HEK293 (cell line): Measurements from ENCODE around the gene HOXA10.

ENCODE experiments used
- CTCF ChIA-PET: fragments of 350-600 bp; formaldehyde crosslinking; extraction: SDS; loops from one replicate; lab custom pipeline; 2021; ENCODE audit warnings: antibody characterized with exemption; lab: Yijun Ruan, JAX
- POLR2A ChIA-PET: fragments of 300-600 bp; formaldehyde crosslinking; extraction: SDS; loops from one replicate; lab custom pipeline; 2020; ENCODE audit warnings: antibody characterized with exemption, inconsistent platforms; lab: Yijun Ruan, JAX
- H3K27ac ChIP-seq: fragments of 200-500 bp; sonication (Bioruptor generic); 2 replicates; pipeline ENCODE4 v1.5.1; 2014; ENCODE audit warnings: low read depth, low read length, control low read depth, inconsistent platforms; ENCODE audit errors: extremely low read depth
- H3K36me3 ChIP-seq, 2 experiments: fragments of 200-500 bp in 1 of 2; sonication (Bioruptor generic) in 1 of 2; 1 replicate in 1 of 2; 2 replicates in 1 of 2; pipeline ENCODE4 v1.5.1; 2014 to 2017; ENCODE audit warnings: inconsistent platforms in 2 of 2, low read length in 2 of 2; ENCODE audit not compliant: control insufficient read depth in 2 of 2, insufficient read depth in 1 of 2
- H3K4me1 ChIP-seq: fragments of 200-500 bp; sonication (Bioruptor generic); 2 replicates; pipeline ENCODE4 v1.5.1; 2014; ENCODE audit warnings: mild to moderate bottlenecking, low read length, inconsistent platforms; ENCODE audit not compliant: control insufficient read depth, insufficient read depth
- H3K4me3 ChIP-seq: 2 replicates; pipeline ENCODE4 v1.5.1; 2011; ENCODE audit warnings: low read depth, mild to moderate bottlenecking, control low read depth, low read length, moderate library complexity
- H3K9me3 ChIP-seq: fragments of 200-500 bp; sonication (Bioruptor generic); 2 replicates; pipeline ENCODE4 v1.5.1; 2014; ENCODE audit warnings: low read depth, low read length, inconsistent platforms; ENCODE audit not compliant: control insufficient read depth, insufficient read depth
- BCL11B ChIP-seq: fragments of 450-650 bp; formaldehyde crosslinking; IDR thresholded peaks from 2 replicates; pipeline ENCODE4 v1.5.1; 2016; ENCODE audit warnings: low read depth, missing biosample characterization, missing genetic modification characterization
- GLI4 ChIP-seq: fragments of 450-650 bp; formaldehyde crosslinking; IDR thresholded peaks from 2 replicates; pipeline ENCODE4 v1.5.1; 2016; ENCODE audit warnings: missing biosample characterization, missing genetic modification characterization
- GLIS2 ChIP-seq: fragments of 450-650 bp; formaldehyde crosslinking; IDR thresholded peaks from 2 replicates; pipeline ENCODE4 v1.5.1; 2016; ENCODE audit warnings: missing biosample characterization, missing genetic modification characterization
- KLF10 ChIP-seq: fragments of 450-650 bp; IDR thresholded peaks from 2 replicates; pipeline ENCODE4 v1.5.1; 2018; ENCODE audit warnings: missing biosample characterization, mild to moderate bottlenecking, missing genetic modification characterization
- OVOL3 ChIP-seq: fragments of 450-650 bp; formaldehyde crosslinking; IDR thresholded peaks from 2 replicates; pipeline ENCODE4 v1.5.1; 2016; ENCODE audit warnings: missing biosample characterization, missing genetic modification characterization
- SCRT2 ChIP-seq: fragments of 450-650 bp; formaldehyde crosslinking; IDR thresholded peaks from 2 replicates; pipeline ENCODE4 v1.5.1; 2016; ENCODE audit warnings: missing biosample characterization, missing genetic modification characterization
- WT1 ChIP-seq: fragments of 450-650 bp; formaldehyde crosslinking; IDR thresholded peaks from 2 replicates; pipeline ENCODE4 v1.5.1; 2016; ENCODE audit warnings: missing biosample characterization, missing genetic modification characterization
- YY2 ChIP-seq: fragments of 450-650 bp; formaldehyde crosslinking; IDR thresholded peaks from 2 replicates; pipeline ENCODE4 v1.5.1; 2016; ENCODE audit warnings: missing biosample characterization, missing genetic modification characterization
- ZBTB17 ChIP-seq: fragments of 450-650 bp; formaldehyde crosslinking; IDR thresholded peaks from 2 replicates; pipeline ENCODE4 v1.5.1; 2016; ENCODE audit warnings: missing biosample characterization, missing genetic modification characterization
- ZBTB48 ChIP-seq: fragments of 450-650 bp; formaldehyde crosslinking; IDR thresholded peaks from 2 replicates; pipeline ENCODE4 v1.5.1; 2016; ENCODE audit warnings: missing biosample characterization, missing genetic modification characterization
- ZBTB8A ChIP-seq: fragments of 450-650 bp; formaldehyde crosslinking; IDR thresholded peaks from 2 replicates; pipeline ENCODE4 v1.5.1; 2016; ENCODE audit warnings: missing biosample characterization, missing genetic modification characterization
- ZFP37 ChIP-seq: fragments of 450-650 bp; formaldehyde crosslinking; IDR thresholded peaks from 2 replicates; pipeline ENCODE4 v1.5.1; 2016; ENCODE audit warnings: missing biosample characterization, missing genetic modification characterization
- ZFP41 ChIP-seq: fragments of 450-650 bp; formaldehyde crosslinking; IDR thresholded peaks from 2 replicates; pipeline ENCODE4 v1.5.1; 2016; ENCODE audit warnings: missing biosample characterization, missing genetic modification characterization, borderline replicate concordance
- ZIC2 ChIP-seq: fragments of 450-650 bp; formaldehyde crosslinking; IDR thresholded peaks from 2 replicates; pipeline ENCODE4 v1.5.1; 2016; ENCODE audit warnings: missing biosample characterization, missing genetic modification characterization
- ZNF175 ChIP-seq: fragments of 450-650 bp; formaldehyde crosslinking; IDR thresholded peaks from 2 replicates; pipeline ENCODE4 v1.5.1; 2016; ENCODE audit warnings: missing biosample characterization, missing genetic modification characterization
- ZNF2 ChIP-seq: fragments of 450-650 bp; formaldehyde crosslinking; IDR thresholded peaks from 2 replicates; pipeline ENCODE4 v1.5.1; 2016; ENCODE audit warnings: missing biosample characterization, missing genetic modification characterization
- ZNF23 ChIP-seq: fragments of 450-650 bp; formaldehyde crosslinking; IDR thresholded peaks from 2 replicates; pipeline ENCODE4 v1.5.1; 2016; ENCODE audit warnings: missing biosample characterization, missing genetic modification characterization, borderline replicate concordance
- ZNF335 ChIP-seq: fragments of 450-650 bp; formaldehyde crosslinking; conservative IDR thresholded peaks from 2 replicates; pipeline ENCODE4 v1.5.1; 2016; ENCODE audit warnings: missing biosample characterization, missing genetic modification characterization
- ZNF404 ChIP-seq: fragments of 450-650 bp; formaldehyde crosslinking; IDR thresholded peaks from 2 replicates; pipeline ENCODE4 v1.5.1; 2017; ENCODE audit warnings: missing biosample characterization, missing genetic modification characterization
- ZNF561 ChIP-seq: fragments of 450-650 bp; IDR thresholded peaks from 2 replicates; pipeline ENCODE4 v1.5.1; 2018; ENCODE audit warnings: missing biosample characterization, missing genetic modification characterization, borderline replicate concordance
- ZNF585B ChIP-seq: fragments of 450-650 bp; formaldehyde crosslinking; IDR thresholded peaks from 2 replicates; pipeline ENCODE4 v1.5.1; 2016; ENCODE audit warnings: missing biosample characterization, missing genetic modification characterization
- ZNF600 ChIP-seq: fragments of 450-650 bp; formaldehyde crosslinking; IDR thresholded peaks from 2 replicates; pipeline ENCODE4 v1.5.1; 2016; ENCODE audit warnings: missing biosample characterization, missing genetic modification characterization
- ZNF843 ChIP-seq: fragments of 450-650 bp; formaldehyde crosslinking; IDR thresholded peaks from 2 replicates; pipeline ENCODE4 v1.5.1; 2016; ENCODE audit warnings: missing biosample characterization, missing genetic modification characterization
- ZXDB ChIP-seq: fragments of 450-650 bp; formaldehyde crosslinking; IDR thresholded peaks from 2 replicates; pipeline ENCODE4 v1.5.1; 2016; ENCODE audit warnings: missing biosample characterization, missing genetic modification characterization
- TF ChIP-seq, protein P1 (sequence below): fragments of 450-650 bp; formaldehyde crosslinking; optimal IDR thresholded peaks from 2 replicates; pipeline ENCODE3; 2016; ENCODE audit warnings: missing biosample characterization, mild to moderate bottlenecking, missing genetic modification characterization
- TF ChIP-seq, protein P2 (sequence below): fragments of 450-650 bp; formaldehyde crosslinking; IDR thresholded peaks from 2 replicates; pipeline ENCODE4 v1.5.1; 2017; ENCODE audit warnings: missing biosample characterization, missing genetic modification characterization
- TF ChIP-seq, protein P3 (sequence below): fragments of 450-650 bp; formaldehyde crosslinking; IDR thresholded peaks from 2 replicates; pipeline ENCODE4 v1.5.1; 2016; ENCODE audit warnings: missing biosample characterization, missing genetic modification characterization

The HOXA10 gene

DNA sequence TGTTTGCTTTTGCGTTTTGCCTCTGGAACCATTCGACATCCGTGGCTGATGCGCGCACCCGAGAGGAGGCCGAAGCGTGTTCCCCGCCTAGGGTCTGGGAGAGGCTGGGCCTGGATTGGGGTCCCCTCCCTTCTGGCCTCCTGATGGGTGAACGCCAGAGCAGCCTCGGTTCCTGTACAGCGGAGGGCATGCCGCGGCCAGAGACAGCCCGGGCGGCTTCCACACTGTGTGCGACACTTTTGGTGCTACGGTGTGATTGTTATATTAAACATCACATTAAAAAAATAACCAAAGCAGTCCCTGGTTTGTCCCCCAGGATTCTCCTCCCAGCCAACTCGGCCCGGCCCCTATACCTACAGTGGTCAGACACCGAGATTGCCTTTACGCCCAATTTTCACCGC lies 14.0 kb downstream of the HOXA10 start:
- Histone ChIP-seq H3K9me3 (no peaks in the 10 kb centered on the region), H3K4me3 (peak overlapping the region; percentile 46), H3K4me1 (peaks cover 12% of the 10 kb centered on the region), H3K36me3 (peaks cover 18 to 24% of the 10 kb centered on the region in 2 experiments), H3K27ac (peak overlapping the region; percentile 100)
- POLR2A ChIA-PET: interaction anchor here (0.6 to 4.1 kb wide), 9 partner anchors 10 to 877 kb away, joined by 3 to 42 read pairs (median 4); partner anchors contain the start of genes HOXA3, HOXA4, HOXA5 and HOXA6
- TF ChIP-seq ZNF23 (tag by site-specific recombination) (no peak), OVOL3 (no peak), SCRT2 (no peak), ZNF175 (tag by site-specific recombination) (no peak), ZNF335 (tag by site-specific recombination) (peak; percentile 64; the same call in 1 of the 2 replicates), ZNF561 (tag by site-specific recombination) (no peak), ZNF2 (tag by site-specific recombination) (peak; percentile 54; the same call in 1 of the 2 replicates), ZIC2 (tag by site-specific recombination) (no peak), GLIS2 (tag by site-specific recombination) (peak; percentile 55), ZBTB17 (0 out of 2 replicates have a peak, but pooled peaks have one; percentile 2), BCL11B (tag by site-specific recombination) (0 out of 2 replicates have a peak, but pooled peaks have one; percentile 46), ZNF600 (tag by site-specific recombination) (peak; percentile 59), ZBTB8A (peak; percentile 78; the same call in 1 of the 2 replicates)
- TF ChIP-seq, protein P1, sequence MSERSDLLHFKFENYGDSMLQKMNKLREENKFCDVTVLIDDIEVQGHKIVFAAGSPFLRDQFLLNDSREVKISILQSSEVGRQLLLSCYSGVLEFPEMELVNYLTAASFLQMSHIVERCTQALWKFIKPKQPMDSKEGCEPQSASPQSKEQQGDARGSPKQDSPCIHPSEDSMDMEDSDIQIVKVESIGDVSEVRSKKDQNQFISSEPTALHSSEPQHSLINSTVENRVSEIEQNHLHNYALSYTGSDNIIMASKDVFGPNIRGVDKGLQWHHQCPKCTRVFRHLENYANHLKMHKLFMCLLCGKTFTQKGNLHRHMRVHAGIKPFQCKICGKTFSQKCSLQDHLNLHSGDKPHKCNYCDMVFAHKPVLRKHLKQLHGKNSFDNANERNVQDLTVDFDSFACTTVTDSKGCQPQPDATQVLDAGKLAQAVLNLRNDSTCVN (tag by site-specific recombination): peak; percentile 22
- TF ChIP-seq, protein P2, sequence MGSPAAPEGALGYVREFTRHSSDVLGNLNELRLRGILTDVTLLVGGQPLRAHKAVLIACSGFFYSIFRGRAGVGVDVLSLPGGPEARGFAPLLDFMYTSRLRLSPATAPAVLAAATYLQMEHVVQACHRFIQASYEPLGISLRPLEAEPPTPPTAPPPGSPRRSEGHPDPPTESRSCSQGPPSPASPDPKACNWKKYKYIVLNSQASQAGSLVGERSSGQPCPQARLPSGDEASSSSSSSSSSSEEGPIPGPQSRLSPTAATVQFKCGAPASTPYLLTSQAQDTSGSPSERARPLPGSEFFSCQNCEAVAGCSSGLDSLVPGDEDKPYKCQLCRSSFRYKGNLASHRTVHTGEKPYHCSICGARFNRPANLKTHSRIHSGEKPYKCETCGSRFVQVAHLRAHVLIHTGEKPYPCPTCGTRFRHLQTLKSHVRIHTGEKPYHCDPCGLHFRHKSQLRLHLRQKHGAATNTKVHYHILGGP (tag by site-specific recombination): no peak
- CTCF ChIA-PET: interaction anchor here (0.7 to 3.7 kb wide), 18 partner anchors 10 to 795 kb away, joined by 3 to 50 read pairs (median 6); partner anchors contain the start of genes HOXA5 and HOXA6

DNA sequence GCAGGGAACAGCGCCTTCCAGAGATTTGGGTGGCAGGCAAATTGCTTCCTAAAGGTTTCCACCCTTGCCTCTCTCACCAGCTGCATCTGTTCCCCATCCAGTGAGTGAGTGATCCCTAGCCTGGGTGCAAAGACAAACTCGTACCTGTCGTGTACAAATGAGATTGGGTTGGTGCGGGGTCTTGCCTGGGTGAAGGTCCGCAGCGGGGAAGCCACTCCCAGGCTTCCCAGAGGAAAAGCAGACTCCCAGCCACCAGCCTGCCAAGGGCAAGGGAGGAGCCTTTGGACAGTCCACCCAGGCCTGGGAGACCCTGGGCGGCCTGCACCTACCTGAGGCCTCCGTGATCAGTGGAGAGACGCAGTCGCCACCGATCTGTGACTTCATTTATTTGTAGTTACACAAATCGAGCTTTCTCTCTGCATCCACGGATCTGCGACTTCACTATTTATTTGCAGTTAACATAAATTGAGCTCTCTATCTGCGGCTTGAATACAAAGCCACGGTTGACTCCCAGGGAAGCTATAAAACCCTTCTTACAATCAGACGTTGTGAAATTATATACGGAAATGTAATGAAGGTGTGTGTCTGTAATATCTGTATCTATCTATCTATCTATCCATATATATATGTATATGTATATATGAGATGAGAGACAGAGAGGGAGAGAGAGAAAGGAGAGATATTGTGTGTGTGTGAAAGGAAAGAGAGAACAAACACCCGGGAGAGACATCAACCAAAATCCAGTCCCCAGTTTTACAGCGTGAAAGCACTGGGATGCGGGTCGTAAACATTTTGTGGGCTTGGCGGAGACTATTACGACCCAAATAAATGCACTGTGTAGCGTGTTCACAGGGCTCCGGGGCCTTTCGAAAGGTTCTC lies 14.6 kb downstream of the HOXA10 start:
- Histone ChIP-seq H3K36me3 (peaks cover 18 to 23% of the 10 kb centered on the region in 2 experiments), H3K9me3 (no peaks in the 10 kb centered on the region), H3K27ac (peak overlapping the region; percentile 100), H3K4me3 (no peak overlapping the region), H3K4me1 (peaks cover 12% of the 10 kb centered on the region)
- ChIA-PET CTCF (interaction anchor here (0.6 to 1.6 kb wide), 14 partner anchors 10 to 1309 kb away, joined by 3 to 9 read pairs (median 4); no protein-coding TSS in a partner anchor), POLR2A (interaction anchor here (0.6 to 1.5 kb wide), 5 partner anchors 10 to 876 kb away, joined by 3 to 5 read pairs (median 4); partner anchors contain the start of genes HOXA11, HOXA5 and HOXA6)
- TF ChIP-seq, protein P1 (tag by site-specific recombination): no peak
- TF ChIP-seq ZFP37 (tag by site-specific recombination) (0 out of 2 replicates have a peak, but pooled peaks have one; percentile 38), ZNF404 (tag by site-specific recombination) (no peak), GLI4 (tag by site-specific recombination) (no peak), ZNF585B (tag by site-specific recombination) (no peak), ZNF843 (tag by site-specific recombination) (peak; percentile 37; the same call in 1 of the 2 replicates), ZFP41 (no peak), ZXDB (0 out of 2 replicates have a peak, but pooled peaks have one; percentile 18), ZNF561 (tag by site-specific recombination) (no peak), WT1 (tag by site-specific recombination) (0 out of 2 replicates have a peak, but pooled peaks have one; percentile 34), YY2 (tag by site-specific recombination) (no peak), KLF10 (tag by site-specific recombination) (0 out of 2 replicates have a peak, but pooled peaks have one; percentile 42), ZBTB48 (peak; percentile 68)
- TF ChIP-seq, protein P3, sequence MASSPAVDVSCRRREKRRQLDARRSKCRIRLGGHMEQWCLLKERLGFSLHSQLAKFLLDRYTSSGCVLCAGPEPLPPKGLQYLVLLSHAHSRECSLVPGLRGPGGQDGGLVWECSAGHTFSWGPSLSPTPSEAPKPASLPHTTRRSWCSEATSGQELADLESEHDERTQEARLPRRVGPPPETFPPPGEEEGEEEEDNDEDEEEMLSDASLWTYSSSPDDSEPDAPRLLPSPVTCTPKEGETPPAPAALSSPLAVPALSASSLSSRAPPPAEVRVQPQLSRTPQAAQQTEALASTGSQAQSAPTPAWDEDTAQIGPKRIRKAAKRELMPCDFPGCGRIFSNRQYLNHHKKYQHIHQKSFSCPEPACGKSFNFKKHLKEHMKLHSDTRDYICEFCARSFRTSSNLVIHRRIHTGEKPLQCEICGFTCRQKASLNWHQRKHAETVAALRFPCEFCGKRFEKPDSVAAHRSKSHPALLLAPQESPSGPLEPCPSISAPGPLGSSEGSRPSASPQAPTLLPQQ (tag by site-specific recombination): no peak
